Spleen (tissue), 11 donors: ENCODE results near the gene C2CD2. TPM values are rescaled to one million over a fixed set of nuclear protein-coding genes. Genes with fewer than 3 reads are reported as not detected.

ENCODE experiments used
- DNase-seq: peaks from one replicate; pipeline ENCODE4 v3.0.0-alpha.2; 2020
- H3K27ac ChIP-seq, 8 donors: fragments of 200-600 bp; sonication (generic) in 7 of 8; 1 replicate in 4 of 8; 2 replicates in 4 of 8; pipeline versions ENCODE4 v1.5.0 to v1.8.0; 2016 to 2021; ENCODE audit warnings: inconsistent platforms in 4 of 8, mild to moderate bottlenecking in 4 of 8, moderate library complexity in 1 of 8
- H3K27me3 ChIP-seq, 7 donors: fragments of 200-600 bp; sonication (generic) in 6 of 7; replicated peaks in 1 of 7; 1 replicate in 4 of 7; 2 replicates in 3 of 7; pipeline versions ENCODE4 v1.5.0 to v1.8.0; 2016 to 2021; ENCODE audit warnings: inconsistent platforms in 3 of 7, mild to moderate bottlenecking in 1 of 7
- H3K36me3 ChIP-seq, 6 donors: fragments of 200-600 bp; sonication (generic) in 5 of 6; 1 replicate in 4 of 6; 2 replicates in 2 of 6; pipeline versions ENCODE4 v1.5.0 to v1.8.0; 2016 to 2021; ENCODE audit warnings: inconsistent platforms in 2 of 6
- H3K4me1 ChIP-seq, 6 donors: fragments of 200-600 bp; sonication (generic) in 5 of 6; 1 replicate in 3 of 6; 2 replicates in 3 of 6; pipeline versions ENCODE4 v1.5.0 to v1.8.0; 2016 to 2021; ENCODE audit warnings: inconsistent platforms in 3 of 6
- H3K4me3 ChIP-seq, 8 donors: fragments of 200-600 bp; sonication (generic) in 7 of 8; 1 replicate in 4 of 8; 2 replicates in 4 of 8; pipeline versions ENCODE4 v1.5.0 to v1.8.0; 2016 to 2021; ENCODE audit warnings: inconsistent platforms in 4 of 8, mild to moderate bottlenecking in 4 of 8, moderate library complexity in 2 of 8
- H3K9me3 ChIP-seq, 8 donors: fragments of 200-600 bp; sonication (generic) in 7 of 8; 1 replicate in 4 of 8; 2 replicates in 4 of 8; pipeline versions ENCODE4 v1.5.0 to v1.8.0; 2016 to 2021; ENCODE audit warnings: inconsistent platforms in 4 of 8
- POLR2A ChIP-seq, 3 donors: fragments of 450-650 bp; IDR thresholded peaks; one replicate each; pipeline ENCODE4 v1.5.1; 2017; ENCODE audit warnings: antibody characterized with exemption in 3 of 3, mild to moderate bottlenecking in 1 of 3
- POLR2AphosphoS5 ChIP-seq, 3 donors: sonication (generic); formaldehyde crosslinking; IDR thresholded peaks; one replicate each; pipeline ENCODE4 v1.5.1; 2017; ENCODE audit warnings: antibody characterized with exemption in 3 of 3
- WGBS, 5 donors: extraction: QIAGEN DNeasy Blood & Tissue Kit in 3 of 5; methylation state at CpG; one replicate each; pipeline versions ENCODE4 v1.1.5 to v1.1.7; 2013 to 2018; 5-methylcytosine and 5-hydroxymethylcytosine counted together
- intact Hi-C: fragments of 100-400 bp; cut with DNase I; formaldehyde crosslinking; loops from one replicate; pipeline ENCODE4 v1.15.0; 2023; ENCODE audit warnings: low total_unique reads
- polyA plus RNA-seq, 3 donors: library from polyadenylated mRNA; stranded (reverse); fragments of 200-250 nt; gene quantifications; one replicate each; pipeline ENCODE4 v1.2.1, GENCODE V29; 2013
- total RNA-seq, 7 donors: library from RNA; depleted of rRNA in 3 of 7; stranded (reverse); fragments of >200 nt in 3 of 7; fragmentation: NEBNext Ultra II Directional in 4 of 7; extraction: Animal tissue kit (Norgen Biotek cat#: 25700) in 4 of 7; gene quantifications; one replicate each; pipeline versions ENCODE4 v1.1.0 to v1.2.1, GENCODE V29; 2016 to 2021
- TF ChIP-seq, protein P1 (sequence below), 11 experiments: fragments of 200-600 bp in 7 of 11; fragments of 450-650 bp in 4 of 11; sonication (generic) in 4 of 11; IDR thresholded peaks in 8 of 11; conservative IDR thresholded peaks in 3 of 11; 1 replicate in 7 of 11; 2 replicates in 4 of 11; pipeline versions ENCODE4 v1.4.0 to v1.8.0; 2016 to 2021; ENCODE audit warnings: antibody characterized with exemption in 11 of 11, inconsistent platforms in 4 of 11, mild to moderate bottlenecking in 1 of 11
- donor health status: healthy with polysubstance abuse.
- donor health status: DM: no; HTN: no; CAD: no; lungs with moderate emphysema.
- donor health status: DM: no; HTN: no; CAD: no.
- donor health status: Bipolar disorder and iron deficiency.
- donor health status: healthy.
- donor health status: DM: no; HTN: no; CAD: no.
- donor health status: DM: yes; HTN: yes; CAD: no.

The C2CD2 gene
- total and polyA plus RNA-seq, 10 donors = 12.9 to 163 (median 98.9) TPM

DNA sequence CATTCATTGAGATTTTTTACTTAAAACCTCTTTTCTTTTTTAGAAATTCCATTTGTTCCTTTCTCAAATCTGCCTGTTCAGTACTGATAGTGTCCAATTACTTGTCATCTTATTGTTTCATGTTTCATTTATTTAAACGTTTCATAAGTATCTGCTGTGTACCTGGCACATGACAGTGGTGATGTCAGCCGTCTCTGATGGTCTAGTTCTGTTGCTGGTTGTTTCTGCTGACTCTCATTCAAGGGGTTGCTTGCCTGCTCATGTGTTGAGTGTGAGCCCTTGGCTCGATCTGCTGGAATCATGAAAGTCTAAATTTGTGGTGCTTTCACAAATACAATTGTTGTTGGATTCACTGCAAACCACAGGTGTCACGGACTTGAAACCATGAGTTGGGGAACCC, 25.5 kb upstream of the C2CD2 start:
- no peak for DNase-seq
- H3K4me1 ChIP-seq = peaks cover 0 to 6% (median 3%) of the 10 kb centered on the region in 6 donors
- peaks cover 0 to 31% (median 17%) of the 10 kb centered on the region in 8 donors for H3K9me3 ChIP-seq
- no peaks in the 10 kb centered on the region for H3K36me3 ChIP-seq
- H3K27me3 ChIP-seq = no peaks in the 10 kb centered on the region
- H3K27ac ChIP-seq = no peak overlapping the region
- no peak overlapping the region for H3K4me3 ChIP-seq
- whole genome bisulfite sequencing, 5 donors = 70 to 87% (median 82%) methylated on average over 4 of the region's 4 CpGs
- TF ChIP-seq, protein P1, sequence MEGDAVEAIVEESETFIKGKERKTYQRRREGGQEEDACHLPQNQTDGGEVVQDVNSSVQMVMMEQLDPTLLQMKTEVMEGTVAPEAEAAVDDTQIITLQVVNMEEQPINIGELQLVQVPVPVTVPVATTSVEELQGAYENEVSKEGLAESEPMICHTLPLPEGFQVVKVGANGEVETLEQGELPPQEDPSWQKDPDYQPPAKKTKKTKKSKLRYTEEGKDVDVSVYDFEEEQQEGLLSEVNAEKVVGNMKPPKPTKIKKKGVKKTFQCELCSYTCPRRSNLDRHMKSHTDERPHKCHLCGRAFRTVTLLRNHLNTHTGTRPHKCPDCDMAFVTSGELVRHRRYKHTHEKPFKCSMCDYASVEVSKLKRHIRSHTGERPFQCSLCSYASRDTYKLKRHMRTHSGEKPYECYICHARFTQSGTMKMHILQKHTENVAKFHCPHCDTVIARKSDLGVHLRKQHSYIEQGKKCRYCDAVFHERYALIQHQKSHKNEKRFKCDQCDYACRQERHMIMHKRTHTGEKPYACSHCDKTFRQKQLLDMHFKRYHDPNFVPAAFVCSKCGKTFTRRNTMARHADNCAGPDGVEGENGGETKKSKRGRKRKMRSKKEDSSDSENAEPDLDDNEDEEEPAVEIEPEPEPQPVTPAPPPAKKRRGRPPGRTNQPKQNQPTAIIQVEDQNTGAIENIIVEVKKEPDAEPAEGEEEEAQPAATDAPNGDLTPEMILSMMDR (IDR thresholded peaks at IDR 0.05 in 8 of 11, conservative IDR thresholded peaks at IDR 0.05 in 3 of 11) = no peak
- TF ChIP-seq POLR2A (IDR thresholded peaks at IDR 0.05) (no peak), POLR2AphosphoS5 (IDR thresholded peaks at IDR 0.05) (no peak)
- intact Hi-C loops = no loop called here

DNA sequence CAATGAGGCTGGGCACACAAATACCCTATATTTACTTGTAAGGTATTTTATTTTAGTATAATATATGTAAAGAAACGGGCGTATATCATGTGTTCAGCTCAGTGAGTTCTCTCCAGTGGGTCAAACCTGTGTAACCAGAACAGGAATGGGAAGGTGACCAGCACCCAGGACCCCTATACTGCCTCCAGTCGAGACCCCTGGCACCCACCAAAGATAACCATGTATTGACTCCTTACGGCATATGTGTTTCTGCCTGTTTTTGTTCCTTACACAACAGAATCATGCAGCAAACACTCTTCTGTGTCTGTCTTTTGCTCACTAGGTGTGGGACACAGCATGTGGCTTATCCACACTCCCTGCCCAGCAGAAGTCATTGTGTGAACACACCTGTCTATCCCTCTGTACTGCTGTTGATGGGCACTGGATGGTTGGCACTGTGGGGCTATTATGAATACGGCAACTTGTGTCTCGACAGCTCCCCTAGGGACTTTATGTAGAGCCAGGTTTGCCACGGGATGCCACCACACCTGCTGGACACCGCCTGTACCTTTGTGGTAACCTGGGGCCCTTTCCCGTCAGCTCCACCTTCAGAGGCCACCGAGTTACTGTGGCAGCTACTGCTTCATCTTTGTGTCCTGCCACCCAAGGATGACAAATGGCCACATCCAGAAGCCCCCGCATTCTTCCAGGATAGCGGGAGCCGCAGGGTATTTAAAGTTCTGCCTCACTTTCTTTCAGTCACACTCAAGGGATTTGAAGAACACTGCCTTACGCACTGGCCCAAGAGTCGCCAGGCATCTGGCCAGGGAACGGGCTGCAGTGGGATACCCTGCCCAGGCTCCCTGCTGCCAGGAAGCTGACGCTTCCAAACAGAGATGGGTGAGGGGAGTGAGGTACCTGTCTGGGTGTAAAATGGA, 23.5 kb upstream of the C2CD2 start:
- intact Hi-C loops = no loop called here
- DNase-seq = no peak
- WGBS, 5 donors = 90 to 93% (median 93%) methylated on average over 17 of the region's 17 CpGs

DNA sequence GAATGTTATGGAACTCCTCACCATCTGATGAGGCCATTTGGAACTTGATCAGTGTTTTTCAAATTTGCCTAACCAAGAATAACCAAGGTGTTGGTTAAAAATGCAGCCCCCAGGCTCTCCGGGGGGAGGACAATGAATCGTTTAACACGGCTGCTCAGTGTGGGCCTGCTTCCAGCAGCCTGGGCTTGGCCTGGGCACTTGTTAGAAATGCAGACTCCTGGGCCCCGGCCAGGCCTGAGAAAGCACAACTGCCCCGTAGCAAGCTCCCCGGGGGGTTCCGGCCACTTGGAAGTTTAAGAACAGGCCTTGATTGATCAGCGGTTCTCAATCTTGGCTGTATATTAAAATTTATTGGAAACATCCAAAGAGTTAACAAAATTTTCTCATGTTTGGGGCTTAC, 22.8 kb upstream of the C2CD2 start:
- H3K27ac ChIP-seq = no peak overlapping the region
- TF ChIP-seq, protein P1 (IDR thresholded peaks at IDR 0.05 in 8 of 11, conservative IDR thresholded peaks at IDR 0.05 in 3 of 11) = no peak
- TF ChIP-seq POLR2A (IDR thresholded peaks at IDR 0.05) (no peak), POLR2AphosphoS5 (IDR thresholded peaks at IDR 0.05) (no peak)
- WGBS, 5 donors = 79 to 98% (median 94%) methylated on average over 7 to 8 of the region's 8 CpGs
- no peak for DNase-seq
- H3K27me3 ChIP-seq = no peaks in the 10 kb centered on the region
- intact Hi-C loops = no loop called here
- H3K9me3 ChIP-seq = peaks cover 0 to 14% (median 7%) of the 10 kb centered on the region in 8 donors
- no peak overlapping the region for H3K4me3 ChIP-seq
- H3K4me1 ChIP-seq = peaks cover 0 to 18% (median 14%) of the 10 kb centered on the region in 6 donors
- H3K36me3 ChIP-seq = no peaks in the 10 kb centered on the region

More for the DNA sequence above, 23.5 kb upstream of the C2CD2 start:
- H3K27ac ChIP-seq = no peak overlapping the region
- H3K4me1 ChIP-seq = peaks cover 0 to 18% (median 14%) of the 10 kb centered on the region in 6 donors
- no peaks in the 10 kb centered on the region for H3K27me3 ChIP-seq
- no peak overlapping the region for H3K4me3 ChIP-seq
- H3K9me3 ChIP-seq = peaks cover 0 to 14% (median 7%) of the 10 kb centered on the region in 8 donors
- TF ChIP-seq POLR2AphosphoS5 (IDR thresholded peaks at IDR 0.05) (no peak), POLR2A (IDR thresholded peaks at IDR 0.05) (no peak)
- TF ChIP-seq, protein P1 (IDR thresholded peaks at IDR 0.05 in 8 of 11, conservative IDR thresholded peaks at IDR 0.05 in 3 of 11) = no peak
- no peaks in the 10 kb centered on the region for H3K36me3 ChIP-seq
